GM19099 (cell line): ENCODE measurements around the gene NAA30.

ENCODE experiments used
- POLR2A ChIP-seq: IDR thresholded peaks from 3 replicates; pipeline ENCODE4 v1.6.1; 2011; ENCODE audit warnings: low read depth; ENCODE audit not compliant: insufficient read length; ENCODE audit errors: extremely low read depth

NAA30 gene

DNA sequence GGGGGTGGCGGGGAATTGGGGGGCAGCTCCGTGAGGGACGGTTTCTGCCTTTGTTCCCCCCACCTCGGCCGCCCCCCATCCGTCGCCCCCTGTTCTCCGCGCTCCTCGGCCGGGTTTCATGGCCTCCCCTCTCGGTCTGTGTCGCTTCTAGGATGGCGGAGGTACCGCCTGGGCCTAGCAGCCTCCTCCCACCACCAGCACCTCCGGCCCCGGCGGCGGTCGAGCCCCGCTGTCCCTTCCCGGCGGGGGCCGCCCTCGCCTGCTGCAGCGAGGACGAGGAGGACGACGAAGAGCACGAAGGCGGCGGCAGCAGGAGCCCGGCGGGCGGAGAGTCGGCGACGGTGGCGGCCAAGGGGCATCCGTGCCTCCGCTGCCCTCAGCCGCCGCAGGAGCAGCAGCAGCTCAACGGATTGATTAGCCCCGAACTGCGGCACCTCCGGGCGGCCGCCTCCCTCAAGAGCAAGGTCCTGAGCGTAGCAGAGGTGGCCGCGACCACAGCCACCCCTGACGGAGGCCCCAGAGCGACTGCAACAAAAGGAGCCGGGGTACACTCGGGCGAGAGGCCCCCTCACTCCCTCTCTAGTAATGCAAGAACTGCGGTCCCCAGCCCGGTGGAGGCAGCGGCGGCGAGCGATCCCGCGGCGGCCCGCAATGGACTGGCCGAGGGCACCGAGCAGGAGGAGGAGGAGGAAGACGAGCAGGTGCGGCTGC is 575 bp downstream of the NAA30 start:
- no peak for TF ChIP-seq POLR2A

DNA sequence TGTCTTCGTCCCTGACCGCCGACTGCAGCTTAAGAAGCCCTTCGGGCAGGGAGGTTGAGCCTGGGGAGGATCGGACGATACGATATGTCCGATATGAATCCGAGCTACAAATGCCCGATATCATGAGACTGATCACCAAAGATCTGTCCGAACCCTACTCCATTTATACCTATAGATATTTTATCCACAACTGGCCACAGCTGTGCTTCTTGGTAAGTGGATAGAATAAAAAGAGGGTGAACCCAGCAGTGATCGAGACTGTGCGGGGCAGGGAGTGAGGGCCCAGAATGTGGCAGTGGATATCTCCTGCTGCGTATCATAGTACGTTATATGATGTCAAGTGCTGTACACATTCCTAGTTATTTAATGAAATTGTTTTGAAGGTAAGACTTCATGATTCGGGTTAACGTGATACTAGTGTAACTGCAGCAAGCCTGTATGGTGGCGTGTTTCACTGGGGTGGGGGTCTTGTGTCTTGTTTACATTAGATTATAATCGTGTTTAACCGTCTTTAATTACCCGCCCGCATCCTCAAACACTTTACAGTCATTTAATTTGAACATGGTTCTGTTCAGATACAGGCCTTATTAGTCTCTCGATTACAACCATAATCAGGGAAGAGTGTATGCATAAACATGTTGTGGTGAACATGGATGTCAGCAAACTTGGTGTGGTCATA is 1.3 kb downstream of the NAA30 start:
- no peak for TF ChIP-seq POLR2A

GRCh38 chr14:57392830-57393229 is 2.4 kb downstream of the NAA30 start:
- no peak for TF ChIP-seq POLR2A

DNA sequence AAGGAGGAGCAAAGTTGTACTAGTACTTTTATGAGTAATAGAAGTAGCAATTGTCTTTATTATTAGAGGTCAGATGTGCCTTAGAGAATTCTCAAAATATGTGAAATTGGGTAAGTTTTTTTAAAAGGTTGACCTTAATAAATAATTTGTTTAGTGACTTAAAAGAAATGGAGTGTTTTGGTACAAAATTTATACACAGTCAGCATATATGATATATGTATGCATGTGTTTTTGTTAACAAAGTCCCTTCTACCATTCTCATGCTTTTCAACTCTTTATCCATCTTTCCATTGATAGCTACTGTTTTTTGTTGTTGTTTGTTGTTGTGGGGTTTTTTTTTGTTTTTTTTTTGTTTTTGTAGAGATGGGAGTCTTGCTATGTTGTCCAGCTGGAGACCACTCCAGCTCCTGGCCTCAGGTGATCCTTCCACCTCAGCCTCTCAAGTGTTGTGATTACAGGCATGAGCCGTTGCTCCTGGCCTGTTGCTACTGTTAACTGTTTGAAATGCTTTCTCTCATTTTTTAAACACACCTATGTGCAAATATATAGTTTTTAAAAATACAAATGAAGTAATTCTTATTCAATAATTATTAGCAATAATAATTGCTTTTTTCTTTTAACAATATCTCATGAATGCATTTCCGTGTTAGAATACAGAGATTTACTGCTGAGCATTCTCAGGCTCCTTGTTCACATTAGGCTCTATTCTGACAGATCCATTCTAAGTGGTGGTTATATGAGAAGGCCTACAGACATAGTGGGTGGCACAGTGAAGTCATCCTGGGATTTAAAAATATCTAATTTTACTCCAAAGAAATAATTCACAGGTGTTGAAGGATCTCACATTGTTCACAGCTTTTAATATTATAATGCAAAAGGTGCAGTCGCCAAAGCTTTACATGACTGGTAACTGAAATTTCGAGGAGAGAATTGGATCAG is 10.4 kb downstream of the NAA30 start:
- TF ChIP-seq POLR2A: no peak

DNA sequence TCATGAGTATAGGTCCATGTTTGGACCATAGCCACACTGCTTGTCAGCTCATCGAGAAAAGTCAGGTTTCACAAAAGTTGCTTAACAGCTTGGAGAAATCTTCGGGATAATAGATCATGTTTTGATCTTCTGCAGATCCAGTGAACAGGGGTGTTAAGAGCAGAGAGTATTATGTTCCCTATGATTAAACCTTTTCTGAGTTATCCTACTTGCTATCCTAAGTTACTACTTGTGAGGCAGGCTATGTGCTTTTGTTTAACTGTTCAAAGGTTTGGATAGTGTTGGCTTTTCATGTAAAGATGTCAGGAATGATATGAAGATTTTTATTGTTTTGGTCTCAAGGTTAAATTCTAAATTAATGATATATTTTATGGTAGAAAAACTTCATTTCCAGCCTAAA is 11.1 kb downstream of the NAA30 start:
- no peak for TF ChIP-seq POLR2A

DNA sequence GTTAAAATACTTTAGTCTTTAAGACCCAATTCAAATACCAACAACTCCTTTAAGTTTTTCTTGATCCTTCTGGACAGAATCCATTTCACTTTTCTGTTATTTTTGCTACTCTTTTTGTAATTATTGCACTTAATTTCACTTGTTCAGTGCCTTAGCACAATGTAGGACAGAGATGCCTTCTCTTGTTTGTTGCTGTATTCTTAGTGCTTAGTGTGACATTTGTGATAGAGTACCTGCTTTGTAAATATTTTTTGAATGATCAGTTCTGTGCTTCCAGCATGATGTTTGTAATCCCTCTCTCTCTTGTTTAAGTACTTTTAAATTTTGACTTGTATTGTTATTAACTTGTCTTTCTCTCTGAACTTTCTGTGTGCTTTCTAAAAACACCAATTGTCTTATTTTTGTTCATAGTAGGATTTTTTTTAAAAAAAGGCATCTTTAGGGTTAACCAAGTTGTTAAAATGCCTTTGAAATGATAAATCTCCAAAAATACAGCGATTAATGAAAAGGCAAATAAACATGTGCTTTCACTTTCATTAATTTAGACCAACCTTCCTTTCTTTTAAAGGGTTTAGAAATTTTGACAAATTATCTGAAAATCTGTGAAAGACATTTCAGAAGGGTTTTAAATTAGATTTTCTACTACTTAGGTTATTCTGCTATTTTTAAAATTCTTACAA is 11.9 kb downstream of the NAA30 start:
- no peak for TF ChIP-seq POLR2A

- TF ChIP-seq POLR2A: no peak
These were observed 13.1 kb downstream of the NAA30 start for GRCh38 chr14:57403521-57403864.

- TF ChIP-seq POLR2A: no peak
These were observed 15.2 kb downstream of the NAA30 start for GRCh38 chr14:57405562-57405961.

- TF ChIP-seq POLR2A: no peak
These were observed 17.7 kb downstream of the NAA30 start for GRCh38 chr14:57408037-57408436.

- no peak for TF ChIP-seq POLR2A
These were observed 18.2 kb downstream of the NAA30 start for GRCh38 chr14:57408634-57409033.

GRCh38 chr14:57412341-57412740 is 22.0 kb downstream of the NAA30 start:
- TF ChIP-seq POLR2A: no peak

DNA sequence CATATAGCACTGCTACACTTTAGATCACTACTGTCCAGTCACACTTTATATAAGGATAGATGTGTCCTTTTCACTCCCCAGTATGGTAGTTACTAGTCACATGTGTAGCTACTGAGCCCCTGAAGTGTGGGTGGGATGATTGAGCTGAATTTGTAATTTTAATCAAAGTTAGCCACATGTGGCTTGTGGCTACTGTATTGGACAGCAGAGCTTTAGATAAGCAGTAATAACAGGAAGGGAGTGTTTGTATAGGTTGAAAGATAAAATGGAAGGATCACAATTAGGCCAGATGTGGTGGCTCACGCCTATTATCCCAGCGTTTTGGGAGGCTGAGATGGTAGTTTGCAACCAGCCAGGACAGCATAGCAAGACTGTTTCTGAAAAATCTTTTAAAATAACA is 23.5 kb downstream of the NAA30 start:
- no peak for TF ChIP-seq POLR2A

DNA sequence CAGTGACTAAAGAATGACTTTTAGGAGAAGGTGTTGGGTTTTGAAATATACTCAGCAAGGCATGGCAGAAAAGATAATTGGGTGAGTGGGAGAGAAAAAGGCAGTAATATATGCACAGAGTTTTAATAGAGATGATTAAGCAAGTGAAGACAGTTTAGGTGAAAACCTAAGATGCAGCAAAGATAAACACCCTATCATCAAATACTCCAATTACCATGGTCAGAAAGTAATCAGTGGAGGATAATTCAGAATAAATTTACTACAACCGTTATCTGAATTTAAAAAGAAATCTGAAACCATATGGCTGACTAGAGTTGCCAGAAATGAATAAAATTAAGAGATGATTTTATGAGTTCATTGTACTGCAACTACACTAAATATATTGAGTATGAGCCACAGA is 26.8 kb downstream of the NAA30 start:
- TF ChIP-seq POLR2A: no peak

DNA sequence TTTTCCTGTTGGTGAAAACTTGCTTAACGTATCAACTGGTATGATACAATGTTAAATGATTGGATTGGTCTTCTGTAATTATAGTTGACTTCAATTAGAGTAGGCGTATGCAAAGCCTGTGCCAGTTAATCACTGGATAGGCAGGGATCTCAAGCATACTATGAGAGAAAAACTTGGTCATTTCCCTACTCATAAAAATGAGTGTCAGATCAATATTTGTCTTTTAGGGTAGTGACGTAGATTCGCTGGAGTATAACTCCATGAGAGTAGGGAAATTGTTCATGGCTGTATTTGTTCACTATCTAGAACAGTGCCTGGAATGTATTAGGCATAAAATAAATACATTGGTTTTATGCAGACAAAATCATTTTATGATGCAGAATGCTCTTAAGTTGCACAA is 28.6 kb downstream of the NAA30 start:
- no peak for TF ChIP-seq POLR2A

DNA sequence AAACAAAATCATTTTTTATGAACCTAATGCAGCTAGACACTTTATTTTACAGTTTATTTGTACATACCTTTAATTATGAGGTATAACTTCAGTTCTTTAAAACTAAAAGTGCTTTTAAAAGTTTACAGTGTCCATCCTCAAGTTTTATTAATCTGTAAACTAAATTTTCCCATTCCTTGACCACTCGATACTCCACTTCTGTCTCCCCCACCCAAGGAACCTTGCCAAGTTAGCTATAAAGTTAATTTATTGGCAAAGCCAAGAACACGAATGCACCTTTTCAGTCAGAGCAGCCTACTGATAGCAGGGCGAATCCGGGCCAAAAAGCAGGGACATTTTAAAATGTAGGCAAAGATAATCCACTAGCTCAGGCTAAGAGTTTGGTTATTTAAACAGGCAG is 29.6 kb downstream of the NAA30 start:
- no peak for TF ChIP-seq POLR2A
